A549 (cell line): ENCODE data around the gene ZMAT3. TPM values are rescaled to one million over a fixed set of nuclear protein-coding genes. Genes with fewer than 3 reads are reported as not detected.

Source experiments
- ATAC-seq, 2 experiments: fragments of 200-7000 bp in 1 of 2; fragments of >200 bp in 1 of 2; cut with Nextera tagmentation in 1 of 2; cut with Tn5 transposase in 1 of 2; 3 replicates each; pipeline versions ENCODE4 v1.8.0 to v1.9.1; 2018 to 2020; ENCODE audit warnings: mild to moderate bottlenecking in 1 of 2, moderate library complexity in 1 of 2
- CTCF ChIA-PET: fragments of 300-600 bp; sonication (Branson Sonifier 250); formaldehyde crosslinking; extraction: SDS; loops from one replicate; lab custom pipeline; 2021; ENCODE audit warnings: antibody characterized with exemption, inconsistent platforms; lab: Yijun Ruan, JAX
- POLR2A ChIA-PET: fragments of 350-600 bp; formaldehyde crosslinking; extraction: SDS; loops from one replicate; lab custom pipeline; 2021; ENCODE audit warnings: antibody characterized with exemption, inconsistent platforms; lab: Yijun Ruan, JAX
- DNase-seq, 2 experiments: peaks; one replicate each; pipeline versions ENCODE4 v3.0.0 to v3.0.0-alpha.2; 2011 to 2016; ENCODE audit warnings: low read depth in 1 of 2, low spot score in 1 of 2
- FAIRE-seq: peaks from 2 replicates; lab custom pipeline; 2011; peaks lifted over from hg19 to GRCh38; lab: Jason Lieb, UNC
- H3K27ac ChIP-seq, 2 experiments: fragments of >200 bp; sonication (Bioruptor Twin); formaldehyde crosslinking; 3 replicates each; pipeline ENCODE4 v1.5.1; 2016 to 2017
- H3K4me1 ChIP-seq: fragments of >200 bp; sonication (Bioruptor Twin); formaldehyde crosslinking; 3 replicates; pipeline ENCODE4 v1.6.1; 2016
- H3K4me2 ChIP-seq: fragments of >200 bp; sonication (Bioruptor Twin); formaldehyde crosslinking; 3 replicates; pipeline ENCODE4 v1.6.1; 2016
- H3K4me3 ChIP-seq: fragments of >200 bp; sonication (Bioruptor Twin); formaldehyde crosslinking; 3 replicates; pipeline ENCODE4 v1.5.1; 2016
- H3K9me3 ChIP-seq: fragments of >200 bp; sonication (Bioruptor Twin); formaldehyde crosslinking; 3 replicates; pipeline ENCODE4 v1.6.1; 2016
- CBX8 ChIP-seq: fragments of 200-600 bp; sonication (generic); IDR thresholded peaks from 2 replicates; pipeline ENCODE4 v1.6.1; 2016
- CEBPB ChIP-seq, 2 experiments: fragments of >200 bp in 1 of 2; sonication (Bioruptor Twin) in 1 of 2; formaldehyde crosslinking in 1 of 2; IDR thresholded peaks; 2 replicates each; pipeline ENCODE4 v1.6.1; 2012 to 2016
- CHD4 ChIP-seq: fragments of 200-600 bp; sonication (generic); IDR thresholded peaks from 2 replicates; pipeline ENCODE4 v1.6.1; 2016; ENCODE audit warnings: antibody characterized with exemption, mild to moderate bottlenecking, borderline replicate concordance
- EHMT2 ChIP-seq: fragments of 200-600 bp; sonication (generic); IDR thresholded peaks from 2 replicates; pipeline ENCODE4 v1.6.1; 2016; ENCODE audit warnings: antibody characterized with exemption, low read depth, mild to moderate bottlenecking, moderate library complexity
- EP300 ChIP-seq, 2 experiments: fragments of >200 bp; sonication (Bioruptor Twin); formaldehyde crosslinking; IDR thresholded peaks; 2 replicates in 1 of 2; 3 replicates in 1 of 2; pipeline ENCODE4 v1.6.1; 2016 to 2017
- HOXB13 ChIP-seq: fragments of 250-450 bp; sonication (Bioruptor Pico); IDR thresholded peaks from 2 replicates; pipeline ENCODE4 v1.5.0; 2020; ENCODE audit warnings: low read depth, mild to moderate bottlenecking, moderate library complexity
- HOXB5 ChIP-seq: fragments of 250-450 bp; sonication (Bioruptor Pico); IDR thresholded peaks from 2 replicates; pipeline ENCODE4 v1.5.0; 2020; ENCODE audit warnings: mild to moderate bottlenecking, moderate library complexity
- JUN ChIP-seq, 2 experiments: fragments of >200 bp; sonication (Bioruptor Twin); formaldehyde crosslinking; IDR thresholded peaks; 2 replicates in 1 of 2; 3 replicates in 1 of 2; pipeline ENCODE4 v1.6.1; 2016 to 2017
- JUNB ChIP-seq: fragments of >200 bp; sonication (Bioruptor Twin); formaldehyde crosslinking; IDR thresholded peaks from 2 replicates; pipeline ENCODE4 v1.6.1; 2016
- KDM1A ChIP-seq: fragments of 200-600 bp; sonication (generic); IDR thresholded peaks from 2 replicates; pipeline ENCODE4 v1.6.1; 2016; ENCODE audit warnings: low read depth, mild to moderate bottlenecking
- NPAS2 ChIP-seq: fragments of 250-450 bp; sonication (Bioruptor Pico); IDR thresholded peaks from 2 replicates; pipeline ENCODE4 v1.8.0; 2022; ENCODE audit warnings: mild to moderate bottlenecking, moderate library complexity, borderline replicate concordance
- PHF8 ChIP-seq: fragments of 200-600 bp; sonication (generic); IDR thresholded peaks from 2 replicates; pipeline ENCODE4 v1.6.1; 2016; ENCODE audit warnings: low read depth, mild to moderate bottlenecking, antibody characterized with exemption, moderate library complexity, borderline replicate concordance
- RAD21 ChIP-seq, 2 experiments: fragments of >200 bp in 1 of 2; sonication (Bioruptor Twin) in 1 of 2; formaldehyde crosslinking in 1 of 2; IDR thresholded peaks in 1 of 2; conservative IDR thresholded peaks in 1 of 2; 2 replicates in 1 of 2; 3 replicates in 1 of 2; pipeline ENCODE4 v1.6.1; 2012 to 2018; ENCODE audit warnings: inconsistent platforms in 1 of 2
- SREBF2 ChIP-seq: fragments of 450-650 bp; IDR thresholded peaks from 2 replicates; pipeline ENCODE4 v1.6.1; 2014; ENCODE audit warnings: mild to moderate bottlenecking, moderate library complexity
- TFCP2L1 ChIP-seq: fragments of 250-450 bp; sonication (Bioruptor Pico); IDR thresholded peaks from 2 replicates; pipeline ENCODE4 v1.5.0; 2021; ENCODE audit warnings: mild to moderate bottlenecking
- ZC3H11A ChIP-seq: fragments of 450-650 bp; IDR thresholded peaks from 2 replicates; pipeline ENCODE4 v1.6.1; 2014; ENCODE audit warnings: antibody characterized with exemption, mild to moderate bottlenecking
- ZFP36 ChIP-seq: fragments of 450-650 bp; IDR thresholded peaks from 2 replicates; pipeline ENCODE4 v1.6.1; 2014; ENCODE audit warnings: borderline replicate concordance; ENCODE audit not compliant: partially characterized antibody
- ZNF302 ChIP-seq: fragments of 250-450 bp; sonication (Bioruptor Pico); IDR thresholded peaks from 2 replicates; pipeline ENCODE4 v1.9.0; 2021; ENCODE audit warnings: inconsistent platforms, mild to moderate bottlenecking, moderate library complexity
- WGBS: methylation state at CpG from one replicate; pipeline ENCODE4 v1.1.6; 2017; ENCODE audit errors: missing lambda C conversion rate; 5-methylcytosine and 5-hydroxymethylcytosine counted together
- polyA plus RNA-seq, 4 experiments: library from polyadenylated mRNA; depleted of rRNA in 3 of 4; stranded (reverse); fragments of >200 nt; fragmentation: RNase III in 1 of 4; extraction: RNeasy Plus Mini Kit Qiagen cat#74134 plus additional on column Dnase treatment in 1 of 4; gene quantifications; 2 replicates in 3 of 4; 3 replicates in 1 of 4; pipeline ENCODE4 v1.2.3, GENCODE V29; 2011 to 2017
- TF ChIP-seq, protein P1 (sequence below): fragments of 200-600 bp; sonication (generic); IDR thresholded peaks from 2 replicates; pipeline ENCODE4 v1.6.1; 2016; ENCODE audit warnings: antibody characterized with exemption, mild to moderate bottlenecking, moderate library complexity
- TF ChIP-seq, protein P2 (sequence below): fragments of >200 bp; sonication (Bioruptor Twin); formaldehyde crosslinking; IDR thresholded peaks from 3 replicates; pipeline ENCODE4 v1.5.1; 2016
- TF ChIP-seq, protein P3 (sequence below): IDR thresholded peaks from 2 replicates; pipeline ENCODE4 v1.6.1; 2012
- TF ChIP-seq, protein P4 (sequence below): IDR thresholded peaks from 2 replicates; pipeline ENCODE4 v1.6.1; 2012; ENCODE audit warnings: low read depth, borderline replicate concordance

ZMAT3 gene
- polyA plus RNA-seq, 2 of the 4 experiments (the other 2 are of a cell fraction): 5.7 to 12.2 TPM

DNA sequence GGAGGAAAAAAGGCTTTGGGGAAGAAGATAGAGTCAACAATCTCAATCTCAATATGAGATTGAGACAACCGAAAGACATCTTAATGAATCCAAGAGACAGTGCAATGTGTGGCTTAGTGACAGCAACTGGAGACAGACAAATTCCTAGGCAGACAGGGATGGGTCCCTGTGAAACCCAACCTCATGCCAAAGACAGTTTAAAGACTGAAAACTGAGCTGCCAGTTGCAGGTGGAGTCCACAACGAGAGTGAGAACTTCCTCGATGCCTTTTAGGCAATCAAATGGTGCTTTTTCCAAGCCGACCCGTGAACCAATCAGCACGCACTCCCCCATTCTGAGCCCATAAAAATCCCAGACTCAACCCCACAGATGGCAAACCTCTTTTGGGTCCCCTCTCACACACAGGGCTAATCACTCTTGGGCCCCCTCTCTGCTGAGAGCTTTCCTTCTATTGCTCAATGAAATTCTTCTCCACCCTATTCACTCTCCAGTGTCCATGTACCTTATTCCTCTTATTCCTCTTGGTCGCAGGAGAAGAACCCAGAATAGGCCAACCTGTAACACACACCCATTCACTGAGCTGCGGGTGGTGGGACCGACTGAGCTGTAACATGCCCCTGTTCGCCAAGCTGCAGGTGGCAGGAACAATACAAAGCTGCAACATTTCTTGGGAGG is 34.8 kb downstream of the ZMAT3 start:
- Histone ChIP-seq H3K4me1 (no peaks in the 10 kb centered on the region), H3K27ac (no peak overlapping the region), H3K4me3 (no peak overlapping the region), H3K9me3 (no peaks in the 10 kb centered on the region), H3K4me2 (no peak overlapping the region)
- WGBS: 92% methylated on average over 10 of the region's 10 CpGs
- ChIA-PET POLR2A (no interaction called here), CTCF (interaction anchor here (0.9 to 1.0 kb wide), 3 partner anchors 21 to 285 kb away, joined by 3 to 4 read pairs (median 4); no protein-coding TSS in a partner anchor)
- no peak for TF ChIP-seq ZNF302 (CRISPR knock-in tag)
- no peak for TF ChIP-seq TFCP2L1
- TF ChIP-seq JUNB: no peak
- no peak for TF ChIP-seq RAD21 (conservative IDR thresholded peaks at IDR 0.05 in 1 of 2, IDR thresholded peaks at IDR 0.05 in 1 of 2)
- TF ChIP-seq PHF8: no peak
- TF ChIP-seq EP300 (IDR thresholded peaks at IDR 0.05): no peak
- no peak for TF ChIP-seq ZC3H11A
- TF ChIP-seq SREBF2: no peak
- TF ChIP-seq JUN (IDR thresholded peaks at IDR 0.05): no peak
- TF ChIP-seq KDM1A: no peak
- TF ChIP-seq, protein P1, sequence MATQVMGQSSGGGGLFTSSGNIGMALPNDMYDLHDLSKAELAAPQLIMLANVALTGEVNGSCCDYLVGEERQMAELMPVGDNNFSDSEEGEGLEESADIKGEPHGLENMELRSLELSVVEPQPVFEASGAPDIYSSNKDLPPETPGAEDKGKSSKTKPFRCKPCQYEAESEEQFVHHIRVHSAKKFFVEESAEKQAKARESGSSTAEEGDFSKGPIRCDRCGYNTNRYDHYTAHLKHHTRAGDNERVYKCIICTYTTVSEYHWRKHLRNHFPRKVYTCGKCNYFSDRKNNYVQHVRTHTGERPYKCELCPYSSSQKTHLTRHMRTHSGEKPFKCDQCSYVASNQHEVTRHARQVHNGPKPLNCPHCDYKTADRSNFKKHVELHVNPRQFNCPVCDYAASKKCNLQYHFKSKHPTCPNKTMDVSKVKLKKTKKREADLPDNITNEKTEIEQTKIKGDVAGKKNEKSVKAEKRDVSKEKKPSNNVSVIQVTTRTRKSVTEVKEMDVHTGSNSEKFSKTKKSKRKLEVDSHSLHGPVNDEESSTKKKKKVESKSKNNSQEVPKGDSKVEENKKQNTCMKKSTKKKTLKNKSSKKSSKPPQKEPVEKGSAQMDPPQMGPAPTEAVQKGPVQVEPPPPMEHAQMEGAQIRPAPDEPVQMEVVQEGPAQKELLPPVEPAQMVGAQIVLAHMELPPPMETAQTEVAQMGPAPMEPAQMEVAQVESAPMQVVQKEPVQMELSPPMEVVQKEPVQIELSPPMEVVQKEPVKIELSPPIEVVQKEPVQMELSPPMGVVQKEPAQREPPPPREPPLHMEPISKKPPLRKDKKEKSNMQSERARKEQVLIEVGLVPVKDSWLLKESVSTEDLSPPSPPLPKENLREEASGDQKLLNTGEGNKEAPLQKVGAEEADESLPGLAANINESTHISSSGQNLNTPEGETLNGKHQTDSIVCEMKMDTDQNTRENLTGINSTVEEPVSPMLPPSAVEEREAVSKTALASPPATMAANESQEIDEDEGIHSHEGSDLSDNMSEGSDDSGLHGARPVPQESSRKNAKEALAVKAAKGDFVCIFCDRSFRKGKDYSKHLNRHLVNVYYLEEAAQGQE: no peak
- TF ChIP-seq, protein P2, sequence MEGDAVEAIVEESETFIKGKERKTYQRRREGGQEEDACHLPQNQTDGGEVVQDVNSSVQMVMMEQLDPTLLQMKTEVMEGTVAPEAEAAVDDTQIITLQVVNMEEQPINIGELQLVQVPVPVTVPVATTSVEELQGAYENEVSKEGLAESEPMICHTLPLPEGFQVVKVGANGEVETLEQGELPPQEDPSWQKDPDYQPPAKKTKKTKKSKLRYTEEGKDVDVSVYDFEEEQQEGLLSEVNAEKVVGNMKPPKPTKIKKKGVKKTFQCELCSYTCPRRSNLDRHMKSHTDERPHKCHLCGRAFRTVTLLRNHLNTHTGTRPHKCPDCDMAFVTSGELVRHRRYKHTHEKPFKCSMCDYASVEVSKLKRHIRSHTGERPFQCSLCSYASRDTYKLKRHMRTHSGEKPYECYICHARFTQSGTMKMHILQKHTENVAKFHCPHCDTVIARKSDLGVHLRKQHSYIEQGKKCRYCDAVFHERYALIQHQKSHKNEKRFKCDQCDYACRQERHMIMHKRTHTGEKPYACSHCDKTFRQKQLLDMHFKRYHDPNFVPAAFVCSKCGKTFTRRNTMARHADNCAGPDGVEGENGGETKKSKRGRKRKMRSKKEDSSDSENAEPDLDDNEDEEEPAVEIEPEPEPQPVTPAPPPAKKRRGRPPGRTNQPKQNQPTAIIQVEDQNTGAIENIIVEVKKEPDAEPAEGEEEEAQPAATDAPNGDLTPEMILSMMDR: no peak
- TF ChIP-seq CEBPB (IDR thresholded peaks at IDR 0.05): no peak
- TF ChIP-seq NPAS2 (CRISPR knock-in tag): no peak
- no peak for TF ChIP-seq CBX8
- TF ChIP-seq HOXB5 (CRISPR knock-in tag): no peak
- TF ChIP-seq ZFP36: no peak
- TF ChIP-seq, protein P3, sequence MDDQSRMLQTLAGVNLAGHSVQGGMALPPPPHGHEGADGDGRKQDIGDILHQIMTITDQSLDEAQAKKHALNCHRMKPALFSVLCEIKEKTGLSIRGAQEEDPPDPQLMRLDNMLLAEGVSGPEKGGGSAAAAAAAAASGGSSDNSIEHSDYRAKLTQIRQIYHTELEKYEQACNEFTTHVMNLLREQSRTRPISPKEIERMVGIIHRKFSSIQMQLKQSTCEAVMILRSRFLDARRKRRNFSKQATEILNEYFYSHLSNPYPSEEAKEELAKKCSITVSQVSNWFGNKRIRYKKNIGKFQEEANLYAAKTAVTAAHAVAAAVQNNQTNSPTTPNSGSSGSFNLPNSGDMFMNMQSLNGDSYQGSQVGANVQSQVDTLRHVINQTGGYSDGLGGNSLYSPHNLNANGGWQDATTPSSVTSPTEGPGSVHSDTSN: no peak
- TF ChIP-seq, protein P4, sequence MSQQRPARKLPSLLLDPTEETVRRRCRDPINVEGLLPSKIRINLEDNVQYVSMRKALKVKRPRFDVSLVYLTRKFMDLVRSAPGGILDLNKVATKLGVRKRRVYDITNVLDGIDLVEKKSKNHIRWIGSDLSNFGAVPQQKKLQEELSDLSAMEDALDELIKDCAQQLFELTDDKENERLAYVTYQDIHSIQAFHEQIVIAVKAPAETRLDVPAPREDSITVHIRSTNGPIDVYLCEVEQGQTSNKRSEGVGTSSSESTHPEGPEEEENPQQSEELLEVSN: no peak
- FAIRE-seq (no peak), DNase-seq (no peak), ATAC-seq (no peak)

DNA sequence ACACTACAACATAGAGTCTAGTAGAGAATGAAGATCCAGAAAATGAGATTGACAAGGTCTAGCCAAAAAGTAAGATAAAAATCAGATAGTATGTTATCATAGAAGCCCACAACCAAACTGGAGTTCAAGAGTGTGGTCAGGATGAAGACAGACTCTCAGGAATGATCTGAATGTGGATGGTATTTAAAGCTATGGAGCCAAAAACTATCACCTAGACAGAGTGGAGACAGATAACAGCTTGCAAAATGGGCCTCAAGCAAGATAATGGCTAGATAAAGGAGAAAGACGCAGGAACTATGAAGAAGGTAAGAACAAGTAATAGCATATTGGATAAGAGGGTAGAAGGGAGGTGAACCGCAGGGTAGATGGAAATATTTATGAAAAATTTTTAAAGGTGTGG is 35.4 kb downstream of the ZMAT3 start:
- Histone ChIP-seq H3K27ac (no peak overlapping the region), H3K4me3 (no peak overlapping the region)
- POLR2A ChIA-PET: no interaction called here
- CTCF ChIA-PET: interaction anchor here (1.0 kb wide), 1 partner anchor 20 kb away, joined by 3 read pairs; no protein-coding TSS in a partner anchor
- TF ChIP-seq ZNF302 (CRISPR knock-in tag) (no peak), TFCP2L1 (no peak), EHMT2 (no peak), ZFP36 (no peak), CHD4 (no peak), HOXB13 (CRISPR knock-in tag) (no peak)
- TF ChIP-seq, protein P3: no peak
- TF ChIP-seq, all 56 proteins: peak for 0
- no peak for ATAC-seq
- no peak overlapping the region for H3K4me2 ChIP-seq
- no peaks in the 10 kb centered on the region for H3K4me1 ChIP-seq
- FAIRE-seq: no peak
- DNase-seq: no peak
- 86% methylated on average over 2 of the region's 2 CpGs for WGBS
- H3K9me3 ChIP-seq: no peaks in the 10 kb centered on the region
